Measurements from ENCODE around the gene LMF1. TPM values are rescaled to one million over a fixed set of nuclear protein-coding genes. Genes with fewer than 3 reads are reported as not detected.

Gene LMF1
- total and polyA plus RNA-seq, 9 of the 15 experiments (the other 6 are each of a cell fraction or from before 2014, with no cell fraction given), result 0.11 to 1.6 (median 0.55) TPM; not detected in 1

- no peak for TF ChIP-seq ZNF518B (CRISPR knock-in tag; IDR thresholded peaks at IDR 0.05)
- no peak for TF ChIP-seq ZNF253 (CRISPR knock-in tag; conservative IDR thresholded peaks at IDR 0.05)
- no peak for TF ChIP-seq TAF9B (IDR thresholded peaks at IDR 0.05; ENCODE audit: partially characterized antibody)
- TF ChIP-seq ZBTB8A (IDR thresholded peaks at IDR 0.05; ENCODE audit: partially characterized antibody), result no peak
- TF ChIP-seq ADNP (tag; IDR thresholded peaks at IDR 0.05), result no peak
- no peak for TF ChIP-seq FOXK2 (conservative IDR thresholded peaks at IDR 0.05 in 1 of 2, IDR thresholded peaks at IDR 0.05 in 1 of 2; ENCODE audit: low read depth in 2 of 2)
- no peak for TF ChIP-seq VEZF1 (CRISPR knock-in tag; IDR thresholded peaks at IDR 0.05)
Measured at GRCh38 chr16:972316-973002, 1.7 kb upstream of the LMF1 start (continued).

All from K562 (cell line).